OCI-LY1 (cell line): ENCODE measurements around the gene CRAMP1.

Experiments
- H2AFZ ChIP-seq: fragments of 200-600 bp; sonication (generic), shearing (Covaris generic); 2 replicates; pipeline ENCODE4 v1.6.0; 2014; ENCODE audit warnings: antibody characterized with exemption, mild to moderate bottlenecking, low read length
- H3F3A ChIP-seq: fragments of 200-600 bp; sonication (generic), shearing (Covaris generic); 2 replicates; pipeline ENCODE4 v1.6.0; 2014; ENCODE audit warnings: mild to moderate bottlenecking, antibody characterized with exemption, low read length, moderate library complexity; ENCODE audit not compliant: insufficient read depth
- H3K27ac ChIP-seq: fragments of 200-600 bp; sonication (generic); 2 replicates; pipeline ENCODE4 v1.5.1; 2014; ENCODE audit warnings: low read length, mixed run types, mild to moderate bottlenecking, low read depth; ENCODE audit not compliant: poor library complexity, severe bottlenecking
- H3K27me3 ChIP-seq: fragments of 200-600 bp; sonication (generic); 2 replicates; pipeline ENCODE4 v1.6.0; 2014; ENCODE audit warnings: antibody characterized with exemption, mild to moderate bottlenecking, low read length, moderate library complexity; ENCODE audit not compliant: insufficient read depth
- H3K36me3 ChIP-seq: fragments of 200-600 bp; sonication (generic); 2 replicates; pipeline ENCODE4 v1.6.1; 2014; ENCODE audit warnings: mild to moderate bottlenecking, antibody characterized with exemption, low read length, moderate library complexity, mixed read lengths; ENCODE audit not compliant: insufficient read depth
- H3K4me1 ChIP-seq: fragments of 200-600 bp; sonication (generic); 2 replicates; pipeline ENCODE4 v1.5.1; 2014; ENCODE audit warnings: mild to moderate bottlenecking, low read length, moderate library complexity; ENCODE audit not compliant: insufficient read depth, severe bottlenecking
- H3K4me2 ChIP-seq: fragments of 200-600 bp; sonication (generic), shearing (Covaris generic); 2 replicates; pipeline ENCODE4 v1.6.1; 2014; ENCODE audit warnings: low read length
- H3K4me3 ChIP-seq: fragments of 200-600 bp; sonication (generic); 2 replicates; pipeline ENCODE4 v1.5.1; 2014; ENCODE audit warnings: low read length, low read depth, mild to moderate bottlenecking, mixed read lengths; ENCODE audit not compliant: poor library complexity, severe bottlenecking
- H3K79me2 ChIP-seq: fragments of 200-600 bp; shearing (Covaris generic); 2 replicates; pipeline ENCODE4 v1.6.1; 2016; ENCODE audit warnings: mixed run types, low read length, mixed read lengths; ENCODE audit not compliant: insufficient read depth
- H3K9ac ChIP-seq: fragments of 200-600 bp; sonication (generic), shearing (Covaris generic); 2 replicates; pipeline ENCODE4 v1.6.1; 2014; ENCODE audit warnings: mild to moderate bottlenecking, low read length, mixed read lengths
- H3K9me2 ChIP-seq: fragments of 200-600 bp; sonication (generic), shearing (Covaris generic); 2 replicates; pipeline ENCODE4 v1.6.1; 2014; ENCODE audit warnings: low read depth, mild to moderate bottlenecking, low read length, mixed read lengths
- H3K9me3 ChIP-seq: fragments of 200-600 bp; shearing (Covaris generic); 2 replicates; pipeline ENCODE4 v1.6.1; 2014; ENCODE audit warnings: low read length, mixed read lengths
- H4K20me1 ChIP-seq: fragments of 200-600 bp; sonication (generic), shearing (Covaris generic); 2 replicates; pipeline ENCODE4 v1.6.0; 2016; ENCODE audit warnings: mild to moderate bottlenecking, low read length; ENCODE audit not compliant: insufficient read depth
- CTCF ChIP-seq: fragments of 200-600 bp; sonication (generic), shearing (Covaris generic); IDR thresholded peaks from 2 replicates; pipeline ENCODE4 v1.5.1; 2017; ENCODE audit warnings: mild to moderate bottlenecking, antibody characterized with exemption, low read length, moderate library complexity, mixed read lengths
- EZH2 ChIP-seq: fragments of 200-600 bp; sonication (generic), shearing (Covaris generic); IDR thresholded peaks from 2 replicates; pipeline ENCODE4 v1.8.0; 2017; ENCODE audit warnings: borderline replicate concordance, mixed run types, mild to moderate bottlenecking, antibody characterized with exemption, low read length, moderate library complexity, mixed read lengths

The CRAMP1 gene

DNA sequence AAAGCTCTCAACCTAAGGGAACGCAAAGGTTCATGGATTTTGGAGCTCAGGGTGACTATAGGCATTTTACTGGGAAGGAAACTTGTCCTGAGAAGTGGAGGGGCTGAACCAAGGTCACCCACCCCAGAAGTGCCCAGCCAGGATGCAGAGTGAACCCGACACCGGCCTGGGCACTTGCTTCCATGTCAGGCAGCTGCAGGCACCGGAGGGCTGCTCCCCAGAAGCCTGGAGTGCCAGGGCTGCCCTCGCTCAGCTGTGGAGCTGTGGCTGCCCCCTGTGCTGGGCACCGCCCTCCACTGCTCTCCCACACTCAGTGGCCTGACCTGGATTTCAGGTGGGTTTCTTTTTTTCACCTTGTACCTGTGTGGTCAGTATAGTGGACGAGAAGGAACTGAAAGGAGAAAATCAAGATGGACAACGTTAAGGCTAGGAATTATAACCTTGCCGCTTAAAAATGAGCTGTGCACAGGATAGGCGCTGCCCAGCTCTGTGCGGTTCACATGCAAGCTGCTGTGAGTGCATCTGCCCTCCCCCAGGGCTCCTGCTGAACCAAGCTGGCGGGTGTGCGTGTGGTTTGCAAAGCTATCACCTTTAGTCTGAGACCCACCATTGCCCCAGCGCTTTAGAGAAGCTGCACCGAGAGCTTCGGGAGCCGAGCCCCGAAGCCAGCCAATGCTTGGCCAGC lies 96.1 kb downstream of the CRAMP1 start:
- Histone ChIP-seq H3K9me2 (no peaks in the 10 kb centered on the region), H3K4me1 (peaks cover 71% of the 10 kb centered on the region), H3K27me3 (no peaks in the 10 kb centered on the region), H3K27ac (peak overlapping the region; percentile 68), H3K36me3 (peaks cover 4% of the 10 kb centered on the region; the same call in 1 of the 2 replicates), H3K4me3 (peak overlapping the region; percentile 93), H2AFZ (no peak overlapping the region), H3F3A (0 out of 2 replicates have a peak, but pooled peaks cover 3% of the 10 kb centered on the region), H3K79me2 (peaks cover 27% of the 10 kb centered on the region), H3K4me2 (peak overlapping the region; percentile 85), H3K9me3 (no peaks in the 10 kb centered on the region), H3K9ac (peak overlapping the region; percentile 93; the same call in 1 of the 2 replicates), H4K20me1 (no peaks in the 10 kb centered on the region)
- TF ChIP-seq CTCF (no peak), EZH2 (no peak)

DNA sequence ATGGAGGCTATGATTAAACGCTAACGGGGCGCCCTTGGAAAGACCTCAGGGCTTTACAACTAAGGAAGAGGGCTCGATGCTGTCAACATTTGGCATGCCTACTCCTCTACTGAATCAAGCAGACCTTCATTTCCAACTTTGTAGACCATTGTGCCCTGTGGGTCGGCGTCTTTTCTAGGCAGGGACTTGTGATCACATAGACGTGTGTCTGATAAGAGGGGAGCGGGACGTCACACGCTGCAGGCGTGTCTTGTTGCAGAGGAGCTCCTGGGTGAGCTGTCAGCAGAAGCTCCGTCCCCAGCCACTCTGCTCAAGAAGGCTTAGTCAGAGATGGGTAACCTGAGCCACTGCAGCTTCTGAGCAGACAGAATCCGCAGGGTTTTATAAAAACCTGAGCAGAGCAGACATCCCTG lies 96.6 kb downstream of the CRAMP1 start:
- Histone ChIP-seq H2AFZ (no peak overlapping the region), H3K27ac (peak overlapping the region; percentile 68), H4K20me1 (no peaks in the 10 kb centered on the region), H3K9me2 (no peaks in the 10 kb centered on the region), H3K9me3 (no peaks in the 10 kb centered on the region), H3K4me2 (peak overlapping the region; percentile 85), H3K36me3 (0 out of 2 replicates have a peak, but pooled peaks cover 4% of the 10 kb centered on the region), H3K9ac (peak overlapping the region; percentile 93; the same call in 1 of the 2 replicates), H3K27me3 (no peaks in the 10 kb centered on the region), H3F3A (0 out of 2 replicates have a peak, but pooled peaks cover 8% of the 10 kb centered on the region), H3K4me1 (peaks cover 77% of the 10 kb centered on the region), H3K4me3 (peak overlapping the region; percentile 93), H3K79me2 (peaks cover 27% of the 10 kb centered on the region)
- TF ChIP-seq EZH2 (no peak), CTCF (no peak)

GRCh38 chr16:1709356-1709755 lies 97.2 kb downstream of the CRAMP1 start:
- H3K27me3 ChIP-seq = no peaks in the 10 kb centered on the region
- no peaks in the 10 kb centered on the region for H3K9me2 ChIP-seq
- H3K4me2 ChIP-seq = peak overlapping the region; percentile 85
- 0 out of 2 replicates have a peak, but pooled peaks cover 4% of the 10 kb centered on the region for H3K36me3 ChIP-seq
- H3K4me3 ChIP-seq = peak overlapping the region; percentile 93
- peaks cover 27% of the 10 kb centered on the region for H3K79me2 ChIP-seq
- peak overlapping the region; percentile 93; the same call in 1 of the 2 replicates for H3K9ac ChIP-seq
- H3K9me3 ChIP-seq = no peaks in the 10 kb centered on the region
- TF ChIP-seq EZH2 = no peak
- TF ChIP-seq CTCF = no peak
- H3K4me1 ChIP-seq = peaks cover 80% of the 10 kb centered on the region
- H3F3A ChIP-seq = 0 out of 2 replicates have a peak, but pooled peaks cover 8% of the 10 kb centered on the region
- H2AFZ ChIP-seq = no peak overlapping the region
- H4K20me1 ChIP-seq = no peaks in the 10 kb centered on the region
- H3K27ac ChIP-seq = peak overlapping the region; percentile 68
